ENCODE measurements around the gene DOK1. TPM values are rescaled to one million over a fixed set of nuclear protein-coding genes. Genes with fewer than 3 reads are reported as not detected.

DOK1 gene
- 10 to 100 TPM; 11.9 to 26.5 (median 19.3) TPM for total RNA-seq

- Histone ChIP-seq H3K4me1 (peaks cover 14 to 49% (median 40%) of the 10 kb centered on the region in 4 donors), H3K4me3 (peak within 1 kb of the TSS; percentile 72 to 87 (median 80)), H3K27ac (replicated peaks in 1 of 4) (peak within 1 kb of the TSS; percentile 90 to 93 (median 92)), H3K27me3 (no peaks in the 10 kb centered on the region), H3K9me3 (no peaks in the 10 kb centered on the region), H3K36me3 (peaks cover 0 to 11% (median 7%) of the 10 kb centered on the region in 4 donors)
- DNase-seq (ENCODE audit: extremely low spot score), result peak; percentile 95
- TF ChIP-seq POLR2A (IDR thresholded peaks at IDR 0.05; ENCODE audit: low read depth) (no peak), POLR2AphosphoS5 (IDR thresholded peaks at IDR 0.05) (peak; percentile 41 to 64)
- intact Hi-C loops (cut with DNase I), result loop anchor here (1.0 kb wide), 2 partner anchors 25 to 71 kb away; partner anchors contain the start of genes AUP1, HTRA2 and TTC31
- WGBS, result 3% methylated on average over 15 of the region's 73 CpGs
Observed at GRCh38 chr2:74553892-74554819, at the start of gene DOK1, which contains the start of gene LOXL3. DOK1 (plus strand) TSS chr2:74554720; CDS start chr2:74554755, 35 bp downstream. LOXL3 (minus strand) TSS chr2:74553942; CDS start chr2:74552634, 1,308 bp downstream.

DNA sequence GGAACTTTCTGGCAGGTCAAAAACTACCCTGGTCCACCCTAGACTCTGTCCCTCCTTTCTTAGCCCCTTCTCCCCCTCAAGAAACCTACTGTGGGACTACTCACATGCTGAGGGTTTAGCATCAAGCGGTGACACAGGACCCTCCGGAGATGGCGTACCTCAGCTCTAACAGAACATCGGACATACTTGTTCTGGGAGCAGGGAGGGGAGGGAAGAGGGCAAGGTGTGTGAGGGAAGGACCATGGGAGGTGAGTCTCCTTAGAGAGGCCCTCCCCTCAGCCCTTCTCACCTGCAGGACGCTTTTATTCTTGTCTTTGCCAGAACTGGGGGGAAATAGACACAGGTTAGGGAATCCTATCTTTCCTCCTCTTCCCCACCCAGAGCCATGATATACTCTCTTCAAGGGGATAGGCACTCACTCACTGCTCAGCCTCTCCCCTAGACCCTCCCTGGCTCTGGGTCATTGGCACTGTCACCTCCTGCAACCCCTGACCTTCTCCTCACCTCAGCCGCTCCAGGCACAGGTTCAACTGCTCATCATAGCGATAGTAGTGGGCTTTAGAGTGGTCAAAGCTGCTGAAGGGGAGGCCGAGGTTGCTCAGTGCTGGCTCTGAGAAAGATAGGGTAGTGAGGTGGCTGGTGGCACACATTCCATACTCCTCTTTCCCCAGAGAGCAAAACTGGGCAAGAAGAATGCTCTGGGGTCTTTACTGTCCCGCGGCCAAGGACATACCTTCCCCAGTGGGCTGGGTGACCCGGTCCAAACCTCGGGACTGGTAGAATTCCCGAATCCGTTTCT is 48.9 kb upstream of the DOK1 start:
- Histone ChIP-seq H3K4me3 (peak overlapping the region in 1 of 4 donors; percentile 99), H3K4me1 (peaks cover 36 to 58% (median 54%) of the 10 kb centered on the region in 4 donors), H3K9me3 (no peaks in the 10 kb centered on the region), H3K27me3 (peaks cover 0 to 75% (median 18%) of the 10 kb centered on the region in 4 donors), H3K27ac (replicated peaks in 1 of 4) (no peak overlapping the region), H3K36me3 (peaks cover 0 to 21% (median 18%) of the 10 kb centered on the region in 4 donors)
- TF ChIP-seq EP300 (IDR thresholded peaks at IDR 0.05) (no peak), POLR2A (IDR thresholded peaks at IDR 0.05; ENCODE audit: low read depth) (no peak), CTCF (IDR thresholded peaks at IDR 0.05) (no peak), POLR2AphosphoS5 (IDR thresholded peaks at IDR 0.05) (no peak)
- intact Hi-C loops (cut with DNase I), result no loop called here
- whole genome bisulfite sequencing, result 93% methylated on average over 14 of the region's 14 CpGs
- DNase-seq (ENCODE audit: extremely low spot score), result no peak

- Histone ChIP-seq H3K27ac (replicated peaks in 1 of 4) (peak within 1 kb of the TSS; percentile 92 to 99 (median 99)), H3K9me3 (no peaks in the 10 kb centered on the region), H3K4me3 (peak within 1 kb of the TSS; percentile 71 to 99 (median 86)), H3K4me1 (peaks cover 34 to 55% (median 50%) of the 10 kb centered on the region in 4 donors), H3K36me3 (peaks cover 0 to 21% (median 18%) of the 10 kb centered on the region in 4 donors), H3K27me3 (peaks cover 0 to 75% (median 23%) of the 10 kb centered on the region in 4 donors)
- TF ChIP-seq POLR2AphosphoS5 (IDR thresholded peaks at IDR 0.05) (peak; percentile 78 to 86), EP300 (IDR thresholded peaks at IDR 0.05) (no peak), CTCF (IDR thresholded peaks at IDR 0.05) (peak in 2 of 3 experiments; percentile 29 to 30), POLR2A (IDR thresholded peaks at IDR 0.05; ENCODE audit: low read depth) (no peak)
- peak; percentile 100 for DNase-seq (ENCODE audit: extremely low spot score)
- intact Hi-C loops (cut with DNase I), result no loop called here
- 3% methylated on average over 27 of the region's 56 CpGs for WGBS
Observed at GRCh38 chr2:74507145-74507925, 47.2 kb upstream of the DOK1 start, which contains the start of gene PCGF1. PCGF1 (minus strand) TSS chr2:74507695; CDS start chr2:74507668, 27 bp downstream.

DNA sequence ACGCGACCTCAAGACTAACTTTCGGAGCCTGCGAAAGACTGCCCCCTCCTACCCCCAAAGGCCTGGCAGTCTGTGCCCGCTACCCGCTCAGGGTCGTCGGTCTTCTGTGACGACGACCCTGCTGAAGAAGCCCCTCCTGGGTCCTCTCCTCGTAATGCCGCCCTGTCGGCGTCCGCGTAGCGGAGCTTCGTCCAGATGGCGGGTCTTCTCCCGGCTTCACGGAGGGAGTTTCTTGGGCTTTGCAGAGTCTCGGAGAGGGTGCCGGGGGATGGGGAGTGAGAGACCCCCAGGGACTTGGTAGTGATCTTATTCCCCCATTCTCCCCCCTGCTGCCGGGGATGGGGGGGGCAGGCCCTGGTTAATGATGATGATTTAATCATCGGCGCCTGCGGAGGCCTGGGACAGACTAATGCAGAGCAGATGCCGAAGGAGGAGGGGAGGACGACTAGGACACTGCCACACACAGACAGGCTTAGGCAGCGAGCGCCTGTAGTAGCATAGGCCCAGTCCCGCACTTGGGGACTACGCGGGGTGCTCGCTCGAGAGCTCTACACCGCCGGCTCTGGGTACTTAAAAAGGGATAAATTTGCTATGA is 46.5 kb upstream of the DOK1 start:
- intact Hi-C loops (cut with DNase I), result no loop called here
- DNase-seq (ENCODE audit: extremely low spot score), result no peak
- H3K4me1 ChIP-seq, result peaks cover 32 to 48% (median 43%) of the 10 kb centered on the region in 4 donors
- TF ChIP-seq POLR2A (IDR thresholded peaks at IDR 0.05; ENCODE audit: low read depth) (no peak), POLR2AphosphoS5 (IDR thresholded peaks at IDR 0.05) (no peak), EP300 (IDR thresholded peaks at IDR 0.05) (no peak), CTCF (IDR thresholded peaks at IDR 0.05) (no peak)
- H3K4me3 ChIP-seq, result peak overlapping the region; percentile 71 to 99 (median 86)
- H3K27ac ChIP-seq (replicated peaks in 1 of 4), result peak overlapping the region; percentile 92 to 99 (median 99)
- peaks cover under 1 to 75% (median 21%) of the 10 kb centered on the region in 4 donors for H3K27me3 ChIP-seq
- peaks cover 0 to 21% (median 18%) of the 10 kb centered on the region in 4 donors for H3K36me3 ChIP-seq
- WGBS, result 19% methylated on average over 24 of the region's 38 CpGs
- no peaks in the 10 kb centered on the region for H3K9me3 ChIP-seq

Measured in esophagus muscularis mucosa (tissue), 4 donors.